Thyroid gland (tissue), 4 donors: ENCODE measurements around the gene COL24A1.

Source experiments
- CTCF ChIP-seq, 6 experiments: fragments of 200-600 bp in 3 of 6; fragments of 450-650 bp in 3 of 6; sonication (generic) in 3 of 6; IDR thresholded peaks; one replicate each; pipeline ENCODE4 v1.5.1; 2016 to 2019; ENCODE audit warnings: antibody characterized with exemption in 6 of 6, mild to moderate bottlenecking in 2 of 6, inconsistent platforms in 1 of 6, moderate library complexity in 1 of 6
- POLR2A ChIP-seq, 2 donors: fragments of 450-650 bp; IDR thresholded peaks; one replicate each; pipeline ENCODE4 v1.6.1; 2017; ENCODE audit warnings: antibody characterized with exemption in 2 of 2, mild to moderate bottlenecking in 2 of 2, moderate library complexity in 1 of 2

- TF ChIP-seq CTCF (IDR thresholded peaks at IDR 0.05) (no peak), POLR2A (IDR thresholded peaks at IDR 0.05) (no peak)
Measured at GRCh38 chr1:85718678-85719340, 437.8 kb downstream of the COL24A1 start.
